ENCODE measurements around the gene ZNF804B.

DNA sequence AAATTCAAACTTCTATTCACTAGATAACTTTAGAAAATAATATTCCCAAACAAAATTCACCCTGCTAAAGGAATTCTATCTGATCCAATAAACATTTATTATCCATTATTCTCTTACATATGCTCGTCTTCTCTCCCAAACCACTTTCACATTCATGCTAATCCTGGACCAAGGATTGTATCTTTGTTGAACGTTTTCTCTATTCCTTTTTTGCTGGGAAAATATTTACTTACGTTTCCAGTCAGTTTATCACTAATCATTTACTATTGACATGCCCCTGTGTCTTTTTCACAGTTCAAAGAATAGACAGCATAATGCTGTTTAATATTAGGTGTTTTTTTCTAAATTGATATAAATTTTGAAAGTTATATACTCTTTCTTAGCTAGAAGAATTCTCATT, 32.9 kb downstream of the ZNF804B start:
- TF ChIP-seq, protein P1, sequence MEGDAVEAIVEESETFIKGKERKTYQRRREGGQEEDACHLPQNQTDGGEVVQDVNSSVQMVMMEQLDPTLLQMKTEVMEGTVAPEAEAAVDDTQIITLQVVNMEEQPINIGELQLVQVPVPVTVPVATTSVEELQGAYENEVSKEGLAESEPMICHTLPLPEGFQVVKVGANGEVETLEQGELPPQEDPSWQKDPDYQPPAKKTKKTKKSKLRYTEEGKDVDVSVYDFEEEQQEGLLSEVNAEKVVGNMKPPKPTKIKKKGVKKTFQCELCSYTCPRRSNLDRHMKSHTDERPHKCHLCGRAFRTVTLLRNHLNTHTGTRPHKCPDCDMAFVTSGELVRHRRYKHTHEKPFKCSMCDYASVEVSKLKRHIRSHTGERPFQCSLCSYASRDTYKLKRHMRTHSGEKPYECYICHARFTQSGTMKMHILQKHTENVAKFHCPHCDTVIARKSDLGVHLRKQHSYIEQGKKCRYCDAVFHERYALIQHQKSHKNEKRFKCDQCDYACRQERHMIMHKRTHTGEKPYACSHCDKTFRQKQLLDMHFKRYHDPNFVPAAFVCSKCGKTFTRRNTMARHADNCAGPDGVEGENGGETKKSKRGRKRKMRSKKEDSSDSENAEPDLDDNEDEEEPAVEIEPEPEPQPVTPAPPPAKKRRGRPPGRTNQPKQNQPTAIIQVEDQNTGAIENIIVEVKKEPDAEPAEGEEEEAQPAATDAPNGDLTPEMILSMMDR (IDR thresholded peaks at IDR 0.05; ENCODE audit: low read depth, low read length): no peak
- no peak for TF ChIP-seq EZH2phosphoT487 (IDR thresholded peaks at IDR 0.05; ENCODE audit: low read depth)

All from OCI-LY3 (cell line).